ENCODE data around the gene CHODL.

Gene CHODL

GRCh38 chr21:18244671-18245463 is at the start of gene CHODL:
CHODL (plus strand) TSS chr21:18244833; CDS start chr21:18245224, 391 bp downstream.
- DNase-seq = peak; percentile 86

GRCh38 chr21:18204931-18205330 is 39.7 kb upstream of the CHODL start:
- DNase-seq = peak; percentile 68

DNA sequence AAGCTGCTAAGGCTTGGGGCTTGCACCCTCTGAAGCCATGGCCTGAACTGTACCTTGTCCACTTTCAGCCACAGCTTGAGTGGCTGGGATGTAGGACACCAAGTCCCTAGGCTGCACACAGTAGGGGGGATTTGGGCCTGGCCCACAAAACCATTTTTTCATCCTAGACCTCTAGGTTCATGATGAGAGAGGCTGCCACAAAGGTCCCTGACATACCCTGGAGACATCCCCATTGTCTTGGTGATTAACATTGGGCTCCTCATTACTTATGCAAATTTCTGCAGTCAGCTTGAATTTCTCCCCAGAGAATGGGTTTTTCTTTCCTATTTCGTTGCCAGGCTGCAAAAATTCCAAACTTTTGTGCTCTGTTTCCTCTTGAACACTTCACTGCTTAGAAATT is 26.3 kb upstream of the CHODL start:
- DNase-seq = no peak

GRCh38 chr21:18220498-18220897 is 24.1 kb upstream of the CHODL start:
- DNase-seq = no peak

GRCh38 chr21:18222346-18222745 is 22.3 kb upstream of the CHODL start:
- no peak for DNase-seq

- peak; percentile 88 for DNase-seq
These were observed 16.4 kb upstream of the CHODL start for GRCh38 chr21:18228060-18228739.

GRCh38 chr21:18235545-18235944 is 9.1 kb upstream of the CHODL start:
- no peak for DNase-seq

DNA sequence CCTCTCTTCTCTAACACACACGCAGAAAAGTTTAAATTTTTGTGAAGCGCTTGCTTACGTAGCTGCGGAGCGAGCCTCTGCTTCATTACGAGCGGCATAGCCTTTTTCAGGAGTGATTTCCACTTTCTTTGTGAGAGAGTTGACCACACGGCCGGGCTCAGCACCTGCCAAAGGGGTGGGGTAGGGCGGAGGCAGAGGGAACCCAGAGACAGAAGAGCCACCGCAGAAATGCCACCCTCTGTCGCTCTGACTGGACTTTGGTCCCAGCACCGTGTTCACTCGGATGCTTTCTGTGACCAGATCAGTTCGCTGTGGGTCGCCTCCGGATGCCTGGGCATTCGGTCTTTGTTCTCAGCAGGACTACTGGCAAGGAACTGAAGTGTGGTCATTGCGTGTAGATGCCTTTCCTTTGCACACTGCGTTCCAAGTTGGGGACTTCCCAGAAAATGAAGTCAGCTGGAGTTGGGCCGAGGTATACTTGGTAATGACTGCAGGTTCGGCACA is 883 bp downstream of the CHODL start:
- DNase-seq = peak; percentile 89

DNA sequence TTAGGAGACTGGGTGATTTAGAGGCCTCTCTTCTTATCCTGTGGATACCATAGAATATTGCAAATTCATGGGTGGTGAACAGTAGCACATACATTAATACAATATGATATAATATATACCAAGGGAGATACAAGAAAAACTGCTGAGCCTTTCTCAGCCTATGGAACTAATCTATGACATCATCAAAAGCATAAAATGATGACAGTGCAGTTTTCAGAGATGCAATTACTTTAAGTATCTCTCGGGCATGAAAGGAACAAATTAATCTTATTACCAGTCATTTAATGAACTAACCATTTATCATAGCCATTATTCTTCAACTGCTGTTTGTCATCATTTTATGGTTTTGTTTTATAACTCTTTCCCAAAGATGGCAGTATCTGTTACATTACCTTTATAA is 3.5 kb downstream of the CHODL start:
- DNase-seq = peak; percentile 74

- DNase-seq = peak; percentile 83
These were observed 5.0 kb downstream of the CHODL start for GRCh38 chr21:18249672-18250071.

DNA sequence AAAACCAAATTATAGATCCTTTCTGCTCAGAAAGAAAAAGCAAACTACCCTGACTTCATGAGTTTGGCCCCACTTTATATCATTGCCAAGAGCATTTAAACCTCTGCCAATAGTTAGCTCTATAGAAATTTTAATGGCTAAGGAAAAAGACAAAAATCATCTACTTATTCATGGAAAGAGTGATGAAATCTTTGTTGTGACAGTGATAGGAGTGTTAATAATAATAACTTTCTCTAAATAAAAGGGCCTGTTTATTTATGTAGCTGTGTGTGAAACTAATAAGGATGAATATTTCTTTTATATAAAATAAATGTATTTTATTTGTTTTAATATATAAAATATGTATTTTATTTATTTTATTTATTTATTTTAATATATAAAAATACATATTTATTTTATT is 6.4 kb downstream of the CHODL start:
- peak; percentile 54 for DNase-seq

DNA sequence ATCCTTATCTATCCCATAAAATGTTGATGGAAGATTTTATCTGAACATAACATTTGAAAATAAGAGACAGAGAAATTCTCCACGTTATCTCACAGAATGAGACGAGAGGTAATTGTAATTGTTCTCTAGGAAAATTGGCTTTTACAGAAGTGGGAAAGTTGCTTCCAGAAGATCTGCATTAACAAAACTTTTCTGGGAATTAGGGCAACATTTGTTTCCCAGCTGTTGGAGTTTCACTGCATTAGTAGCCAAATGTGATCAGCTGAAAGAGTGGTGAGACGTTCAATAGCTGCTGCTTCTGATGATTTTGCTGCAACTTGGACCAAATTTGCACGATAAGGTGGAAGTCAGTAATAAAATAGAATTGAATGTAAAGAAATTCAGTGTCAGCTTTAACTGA is 7.6 kb downstream of the CHODL start:
- DNase-seq = no peak

GRCh38 chr21:18252680-18253079 is 8.0 kb downstream of the CHODL start:
- DNase-seq = peak; percentile 32

GRCh38 chr21:18253221-18253620 is 8.6 kb downstream of the CHODL start:
- DNase-seq = no peak

DNA sequence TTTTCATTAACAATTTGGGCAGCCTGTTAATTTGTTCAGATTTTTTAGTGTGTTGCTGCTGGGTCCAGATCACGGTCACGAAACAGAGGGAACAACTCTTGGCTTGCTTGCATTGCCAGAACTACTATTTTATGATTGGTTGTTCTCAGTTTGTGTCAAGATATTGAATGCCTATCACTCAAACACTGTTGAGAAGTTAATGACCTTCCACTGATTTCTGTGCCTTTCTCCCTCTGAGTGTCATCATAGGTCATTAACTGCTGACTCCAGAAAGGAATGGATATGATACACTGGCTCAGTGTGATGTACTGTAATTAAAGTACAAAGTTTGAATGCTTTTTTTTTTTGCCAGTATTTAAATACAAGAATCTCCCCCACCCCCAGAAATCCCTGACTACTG is 9.2 kb downstream of the CHODL start:
- DNase-seq = peak; percentile 12

DNA sequence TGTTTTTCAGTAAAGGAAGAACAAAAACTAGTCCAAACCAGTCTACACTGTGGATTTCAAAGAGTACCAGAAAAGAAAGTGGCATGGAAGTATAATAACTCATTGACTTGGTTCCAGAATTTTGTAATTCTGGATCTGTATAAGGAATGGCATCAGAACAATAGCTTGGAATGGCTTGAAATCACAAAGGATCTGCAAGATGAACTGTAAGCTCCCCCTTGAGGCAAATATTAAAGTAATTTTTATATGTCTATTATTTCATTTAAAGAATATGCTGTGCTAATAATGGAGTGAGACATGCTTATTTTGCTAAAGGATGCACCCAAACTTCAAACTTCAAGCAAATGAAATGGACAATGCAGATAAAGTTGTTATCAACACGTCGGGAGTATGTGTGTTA is 21.3 kb downstream of the CHODL start:
- DNase-seq = no peak

DNA sequence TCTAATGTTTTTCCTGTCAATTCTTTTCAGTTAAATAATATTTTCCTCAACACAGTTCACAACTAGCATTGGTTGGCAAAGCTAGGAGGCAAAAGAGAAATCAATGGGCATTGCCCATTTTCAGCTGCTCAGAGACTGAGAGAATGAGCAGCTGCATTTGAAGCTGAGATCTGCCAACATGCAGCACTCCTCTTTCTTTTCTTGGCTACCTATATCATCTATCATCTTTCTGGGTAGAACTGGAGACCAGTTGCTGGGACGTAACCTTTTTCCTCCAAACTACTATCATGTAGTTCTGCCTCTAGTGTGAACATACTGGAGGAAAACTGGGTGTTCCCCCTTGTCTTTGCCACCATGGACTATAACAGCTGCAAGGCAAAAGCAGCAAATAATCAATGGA is 22.9 kb downstream of the CHODL start:
- DNase-seq = no peak

DNA sequence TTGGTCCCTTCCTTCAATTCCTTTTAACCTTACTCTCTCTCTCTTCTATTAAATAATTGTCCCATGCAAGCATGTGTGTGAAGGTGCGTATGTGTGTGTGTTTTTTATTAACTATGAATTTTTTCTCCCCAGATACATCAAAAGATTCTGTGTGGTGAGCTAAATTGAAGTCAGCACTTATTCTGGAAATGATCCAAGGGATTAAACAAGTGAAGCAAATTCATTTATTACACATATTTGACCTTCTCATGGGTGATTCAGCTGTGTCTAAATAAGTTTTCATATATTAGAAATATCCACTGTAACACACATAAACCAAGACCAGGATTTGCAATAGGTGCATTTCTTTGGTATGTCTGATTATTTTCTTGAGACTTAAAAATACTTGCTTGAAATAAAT is 24.3 kb downstream of the CHODL start:
- DNase-seq = no peak

- DNase-seq = no peak
These were observed 25.2 kb downstream of the CHODL start for GRCh38 chr21:18269856-18270255.

GRCh38 chr21:18273400-18273799 is 28.8 kb downstream of the CHODL start:
- no peak for DNase-seq

DNA sequence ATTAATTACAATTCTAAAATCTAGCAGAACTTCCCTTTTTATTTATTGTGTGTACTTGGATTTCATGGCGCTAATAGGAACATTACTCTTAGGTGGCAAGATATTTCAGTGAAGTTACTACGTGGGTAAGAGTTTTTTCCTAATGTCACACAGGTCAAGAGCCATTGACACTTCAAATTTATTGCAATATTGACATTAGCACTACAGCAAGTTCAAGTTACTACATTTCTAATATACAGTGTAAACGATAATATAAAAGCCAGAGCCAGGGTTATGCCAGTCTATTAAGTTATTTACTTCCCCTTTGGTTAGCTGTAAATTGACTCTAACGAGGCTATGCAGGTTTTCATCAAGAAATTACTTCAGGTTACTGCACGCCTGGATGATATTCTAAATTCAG is 29.7 kb downstream of the CHODL start:
- DNase-seq = peak; percentile 36

DNA sequence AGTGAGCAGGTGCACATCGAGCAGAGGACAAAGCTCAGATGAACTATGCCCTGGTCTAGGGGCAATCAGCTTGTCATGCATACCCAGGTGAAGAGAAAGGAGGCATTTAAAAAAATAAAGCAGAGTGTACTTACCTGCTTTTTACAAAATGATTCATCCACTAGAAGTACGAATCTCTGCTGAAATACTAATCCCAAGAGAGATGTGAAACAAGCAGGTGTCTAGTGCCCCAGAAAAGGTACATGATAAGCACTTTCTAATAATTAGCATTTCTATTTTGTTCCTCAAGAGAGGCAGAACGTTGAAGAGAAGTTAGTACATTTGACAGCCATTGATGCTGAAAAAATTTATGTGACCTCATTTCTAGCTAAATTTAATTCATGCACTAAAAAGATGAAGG is 31.1 kb downstream of the CHODL start:
- DNase-seq = peak; percentile 24

- no peak for DNase-seq
These were observed 40.7 kb downstream of the CHODL start for GRCh38 chr21:18285379-18285778.

- peak; percentile 15 for DNase-seq
These were observed 45.2 kb downstream of the CHODL start for GRCh38 chr21:18289876-18290275.
